ENCODE measurements around the gene TPCN1. TPM values are rescaled to one million over a fixed set of nuclear protein-coding genes. Genes with fewer than 3 reads are reported as not detected.

The TPCN1 gene
- total RNA-seq, 1 experiment from 2014 or later: 32.7 TPM

GRCh38 chr12:113276946-113277500 is 55.8 kb downstream of the TPCN1 start:
- DNase-seq (ENCODE audit: low spot score) (no peak), ATAC-seq (no peak)
- H3K4me1 Mint-ChIP-seq: no peaks in the 10 kb centered on the region
- CTCF ChIA-PET: no interaction called here
- no peak overlapping the region for H3K27ac Mint-ChIP-seq
- POLR2A ChIA-PET: interaction anchor here (0.6 kb wide), 1 partner anchor 637 kb away, joined by 3 read pairs; no protein-coding TSS in a partner anchor
- H3K27me3 Mint-ChIP-seq (ENCODE audit: low read depth): no peaks in the 10 kb centered on the region
- H3K4me3 Mint-ChIP-seq: no peak overlapping the region
- H3K36me3 Mint-ChIP-seq: peaks cover 10% of the 10 kb centered on the region; the same call in 1 of the 2 replicates
- no peaks in the 10 kb centered on the region for H3K9me3 Mint-ChIP-seq
- TF ChIP-seq ZNF512 (CRISPR knock-in tag; IDR thresholded peaks at IDR 0.05; ENCODE audit: borderline replicate concordance): no peak
- TF ChIP-seq JAZF1 (CRISPR knock-in tag; IDR thresholded peaks at IDR 0.05): no peak
- no peak for TF ChIP-seq AFF4 (CRISPR knock-in tag; IDR thresholded peaks at IDR 0.05; ENCODE audit: borderline replicate concordance)
- TF ChIP-seq GTF2I (CRISPR knock-in tag; conservative IDR thresholded peaks at IDR 0.05): no peak
- no peak for TF ChIP-seq HMGA2 (CRISPR knock-in tag; IDR thresholded peaks at IDR 0.05)
- TF ChIP-seq CTCF (IDR thresholded peaks at IDR 0.05): no peak
- no peak for TF ChIP-seq ZNF425 (CRISPR knock-in tag; conservative IDR thresholded peaks at IDR 0.05)
- TF ChIP-seq ZNF416 (CRISPR knock-in tag; IDR thresholded peaks at IDR 0.05): no peak
- TF ChIP-seq HMGXB4 (CRISPR knock-in tag; IDR thresholded peaks at IDR 0.05): no peak
- TF ChIP-seq RELA (CRISPR knock-in tag; IDR thresholded peaks at IDR 0.05; ENCODE audit: borderline replicate concordance): no peak
- TF ChIP-seq MXD4 (CRISPR knock-in tag; IDR thresholded peaks at IDR 0.05; ENCODE audit: borderline replicate concordance): no peak
- no peak for TF ChIP-seq STAT6 (CRISPR knock-in tag; conservative IDR thresholded peaks at IDR 0.05; ENCODE audit: low read depth)
- TF ChIP-seq ZSCAN18 (CRISPR knock-in tag; IDR thresholded peaks at IDR 0.05): no peak
- TF ChIP-seq PRDM15 (CRISPR knock-in tag; IDR thresholded peaks at IDR 0.05): no peak
- no peak for TF ChIP-seq SMAD3 (CRISPR knock-in tag; IDR thresholded peaks at IDR 0.05; ENCODE audit: borderline replicate concordance)
- TF ChIP-seq GABPB1 (CRISPR knock-in tag; IDR thresholded peaks at IDR 0.05): no peak
